Measurements from ENCODE around the gene MRPS34. TPM values are rescaled to one million over a fixed set of nuclear protein-coding genes. Genes with fewer than 3 reads are reported as not detected.

MRPS34 gene
- total and polyA plus RNA-seq, 9 donors: 31.8 to 79.4 (median 53.6) TPM

DNA sequence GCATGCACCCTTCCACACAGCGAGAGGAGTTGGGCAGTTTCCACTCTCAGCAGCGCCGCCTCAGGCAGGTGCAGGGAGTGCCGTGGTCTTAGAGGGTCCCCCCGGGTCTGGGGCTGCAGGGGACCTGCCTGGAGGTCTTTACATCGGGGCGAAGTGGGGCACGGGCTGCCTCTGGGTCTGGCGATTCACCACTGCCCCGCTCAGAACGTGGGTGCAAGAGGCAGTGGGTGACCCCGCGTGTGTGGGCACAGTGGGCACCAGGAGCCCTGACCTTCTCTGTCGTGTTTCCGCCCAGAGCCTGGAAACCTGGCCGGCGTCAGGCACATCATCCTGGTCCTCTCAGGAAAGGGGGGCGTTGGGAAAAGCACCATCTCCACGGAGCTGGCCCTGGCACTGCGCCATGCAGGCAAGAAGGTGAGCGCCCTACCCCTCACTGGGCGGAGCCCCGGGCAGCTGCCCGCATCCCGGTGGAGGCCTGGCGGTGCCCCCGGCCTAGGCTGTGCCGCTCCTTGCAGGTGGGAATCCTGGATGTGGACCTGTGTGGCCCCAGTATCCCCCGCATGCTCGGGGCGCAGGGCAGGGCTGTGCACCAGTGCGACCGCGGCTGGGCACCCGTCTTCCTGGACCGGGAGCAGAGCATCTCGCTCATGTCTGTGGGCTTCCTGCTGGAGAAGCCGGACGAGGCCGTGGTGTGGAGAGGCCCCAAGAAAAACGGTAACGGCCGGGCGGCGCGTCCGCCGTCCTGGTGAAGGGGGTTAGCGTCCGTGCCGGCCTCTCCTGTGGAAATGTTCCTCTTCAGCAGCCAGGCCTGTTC, 13.5 kb upstream of the MRPS34 start:
- H3K4me1 ChIP-seq (ENCODE audit: insufficient read depth): peaks cover 3% of the 10 kb centered on the region
- peak; percentile 10 to 40 (median 30) for DNase-seq
- TF ChIP-seq, protein P1, sequence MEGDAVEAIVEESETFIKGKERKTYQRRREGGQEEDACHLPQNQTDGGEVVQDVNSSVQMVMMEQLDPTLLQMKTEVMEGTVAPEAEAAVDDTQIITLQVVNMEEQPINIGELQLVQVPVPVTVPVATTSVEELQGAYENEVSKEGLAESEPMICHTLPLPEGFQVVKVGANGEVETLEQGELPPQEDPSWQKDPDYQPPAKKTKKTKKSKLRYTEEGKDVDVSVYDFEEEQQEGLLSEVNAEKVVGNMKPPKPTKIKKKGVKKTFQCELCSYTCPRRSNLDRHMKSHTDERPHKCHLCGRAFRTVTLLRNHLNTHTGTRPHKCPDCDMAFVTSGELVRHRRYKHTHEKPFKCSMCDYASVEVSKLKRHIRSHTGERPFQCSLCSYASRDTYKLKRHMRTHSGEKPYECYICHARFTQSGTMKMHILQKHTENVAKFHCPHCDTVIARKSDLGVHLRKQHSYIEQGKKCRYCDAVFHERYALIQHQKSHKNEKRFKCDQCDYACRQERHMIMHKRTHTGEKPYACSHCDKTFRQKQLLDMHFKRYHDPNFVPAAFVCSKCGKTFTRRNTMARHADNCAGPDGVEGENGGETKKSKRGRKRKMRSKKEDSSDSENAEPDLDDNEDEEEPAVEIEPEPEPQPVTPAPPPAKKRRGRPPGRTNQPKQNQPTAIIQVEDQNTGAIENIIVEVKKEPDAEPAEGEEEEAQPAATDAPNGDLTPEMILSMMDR (IDR thresholded peaks at IDR 0.05): no peak
- TF ChIP-seq POLR2A (IDR thresholded peaks at IDR 0.05): no peak
- no peak for TF ChIP-seq EP300 (IDR thresholded peaks at IDR 0.05)
- H3K27ac ChIP-seq: no peak overlapping the region
- no peak overlapping the region for H3K4me3 ChIP-seq
- intact Hi-C loops (cut with DNase I): no loop called here
- 83 to 88% (median 85%) methylated on average over 47 to 51 of the region's 51 CpGs for WGBS, 3 donors
- H3K27me3 ChIP-seq: no peaks in the 10 kb centered on the region
- no peaks in the 10 kb centered on the region for H3K9me3 ChIP-seq
- H3K36me3 ChIP-seq: no peaks in the 10 kb centered on the region

DNA sequence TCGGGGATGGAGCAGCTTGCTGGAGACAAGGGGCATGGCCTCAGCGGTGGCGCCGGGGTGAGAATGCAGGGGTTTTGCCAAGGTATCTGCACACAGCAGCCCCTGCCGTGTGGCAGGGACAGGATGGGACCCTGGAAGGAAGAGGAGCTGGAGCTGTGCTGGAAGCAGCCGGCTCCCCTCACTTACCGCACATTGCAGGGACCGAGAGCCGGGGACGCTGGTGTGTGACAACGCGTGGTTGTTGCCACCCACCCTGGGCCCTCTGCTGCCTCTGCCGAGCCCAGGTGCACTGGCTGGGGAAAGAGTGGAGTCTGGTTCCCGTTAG, 12.9 kb upstream of the MRPS34 start:
- TF ChIP-seq EP300 (IDR thresholded peaks at IDR 0.05) (no peak), POLR2A (IDR thresholded peaks at IDR 0.05) (no peak)
- TF ChIP-seq, protein P1 (IDR thresholded peaks at IDR 0.05): no peak
- Histone ChIP-seq H3K27ac (no peak overlapping the region), H3K36me3 (no peaks in the 10 kb centered on the region), H3K4me3 (no peak overlapping the region), H3K9me3 (no peaks in the 10 kb centered on the region), H3K27me3 (no peaks in the 10 kb centered on the region), H3K4me1 (ENCODE audit: insufficient read depth) (peaks cover 5% of the 10 kb centered on the region)
- intact Hi-C loops (cut with DNase I): no loop called here
- peak in 2 of 5 donors; percentile 22 to 34 for DNase-seq
- 80 to 84% (median 82%) methylated on average over 14 of the region's 14 CpGs for WGBS, 3 donors

DNA sequence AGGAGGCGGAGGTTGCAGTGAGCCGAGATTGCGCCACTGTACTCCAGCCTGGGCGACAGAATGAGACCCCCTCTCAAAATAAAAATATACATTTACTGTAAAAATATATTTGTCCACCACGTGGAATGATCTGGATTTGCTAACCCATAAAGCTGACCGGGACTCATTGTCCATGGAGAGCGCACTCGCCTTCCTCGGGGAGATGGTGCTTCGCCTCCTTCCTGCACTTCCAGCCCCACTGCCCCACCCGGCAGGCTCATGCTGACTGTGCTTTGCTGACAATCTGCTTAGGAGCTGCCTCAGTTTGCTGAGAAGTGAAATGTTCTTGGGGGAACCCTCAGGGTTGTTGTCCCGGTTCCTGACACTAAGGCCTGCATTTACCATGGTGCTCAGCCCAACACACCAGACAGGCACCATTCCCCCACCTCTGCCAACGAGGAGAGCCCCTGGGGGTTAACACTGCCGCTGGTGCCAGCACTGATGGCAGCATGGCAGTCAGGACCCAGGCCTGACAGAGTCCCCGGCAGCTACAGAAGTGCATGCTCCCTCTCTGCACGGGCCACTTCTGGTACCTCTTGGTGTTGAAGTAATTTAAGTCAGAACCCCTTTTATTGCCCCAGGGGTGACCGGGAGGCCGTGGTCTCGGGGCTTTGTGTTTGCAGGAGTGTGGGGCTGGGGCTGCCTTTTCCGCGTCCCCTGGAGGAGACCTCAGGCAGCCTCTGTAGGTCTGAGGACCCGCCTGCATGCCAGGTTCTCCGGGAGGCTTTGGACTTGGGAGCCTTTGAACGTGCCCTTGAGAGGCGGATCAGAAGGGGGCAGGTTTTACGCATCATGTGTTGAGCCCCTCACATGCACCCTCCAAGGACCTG, 12.3 kb upstream of the MRPS34 start:
- no peaks in the 10 kb centered on the region for H3K36me3 ChIP-seq
- H3K4me1 ChIP-seq (ENCODE audit: insufficient read depth): peaks cover 8% of the 10 kb centered on the region
- intact Hi-C loops (cut with DNase I): no loop called here
- H3K4me3 ChIP-seq: no peak overlapping the region
- no peak overlapping the region for H3K27ac ChIP-seq
- DNase-seq: peak; percentile 8 to 36 (median 21)
- no peaks in the 10 kb centered on the region for H3K27me3 ChIP-seq
- TF ChIP-seq POLR2A (IDR thresholded peaks at IDR 0.05) (no peak), EP300 (IDR thresholded peaks at IDR 0.05) (no peak)
- TF ChIP-seq, protein P1 (IDR thresholded peaks at IDR 0.05): no peak
- 81 to 85% (median 81%) methylated on average over 25 to 26 of the region's 26 CpGs for WGBS, 3 donors
- H3K9me3 ChIP-seq: no peaks in the 10 kb centered on the region

DNA sequence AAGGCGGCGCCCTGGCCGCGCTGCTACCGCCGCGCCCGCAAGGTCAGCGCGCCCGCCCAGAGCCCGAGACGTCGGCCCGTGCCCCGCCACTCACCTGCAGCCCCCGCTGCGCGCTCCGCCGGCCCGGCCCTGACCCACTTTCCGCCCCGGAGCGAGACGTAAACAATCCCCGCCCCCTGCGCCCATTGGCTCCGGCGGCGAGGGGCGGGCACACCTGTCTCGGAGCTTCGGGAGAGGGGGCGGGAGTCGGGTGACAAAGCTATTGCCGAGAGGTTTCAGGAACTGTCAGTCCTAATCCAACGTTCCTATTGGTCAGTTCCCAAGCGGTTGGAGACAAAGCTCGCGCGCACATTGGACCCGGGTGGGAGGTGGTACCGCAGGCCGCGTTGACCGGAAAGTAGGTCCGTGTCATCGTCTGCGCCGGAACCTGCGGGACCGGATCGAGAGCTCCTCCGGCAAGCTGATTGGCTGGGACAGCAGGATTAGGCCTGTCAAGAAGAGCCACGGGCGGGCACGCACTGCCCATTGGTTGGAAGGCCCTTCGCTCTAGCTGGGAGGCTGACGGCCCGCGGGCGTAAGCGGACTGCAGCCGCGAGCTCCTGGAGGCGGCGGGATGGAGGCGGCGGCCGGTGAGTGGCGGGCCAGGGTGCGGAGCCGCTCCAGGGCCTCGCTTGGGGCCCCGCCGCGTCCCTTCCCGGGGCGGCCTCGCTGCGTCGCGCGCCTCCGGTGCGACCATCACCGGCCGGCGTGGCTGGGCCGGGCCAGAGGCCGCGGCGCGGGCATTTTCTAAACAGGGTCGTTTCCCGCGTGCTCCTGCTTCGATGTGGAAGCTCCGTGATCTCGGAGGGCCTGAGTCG, 9.7 kb upstream of the MRPS34 start, which contains the start of the genes NUBP2 and SPSB3:
Gene NUBP2, plus strand, starts transcription at position 553 of the 857 bp plus-strand sequence. Its CDS starts 61 bp downstream, at position 614.
Gene SPSB3, minus strand, starts transcription at position 164 of the 857 bp plus-strand sequence. CDS start 1,088 bp downstream, outside the sequence.
- H3K27ac ChIP-seq: peak within 1 kb of the TSS; percentile 90 to 95
- intact Hi-C loops (cut with DNase I): no loop called here
- DNase-seq: peak; percentile 99 to 100 (median 99)
- H3K36me3 ChIP-seq: no peaks in the 10 kb centered on the region
- WGBS, 3 donors: 0 to 1% (median 1%) methylated on average over 65 to 102 of the region's 102 CpGs
- TF ChIP-seq, protein P1 (IDR thresholded peaks at IDR 0.05): peak in 1 of 3 donors; percentile 38
- TF ChIP-seq EP300 (IDR thresholded peaks at IDR 0.05): peak; percentile 77
- TF ChIP-seq POLR2A (IDR thresholded peaks at IDR 0.05): peak; percentile 75
- peak within 1 kb of the TSS; percentile 78 for H3K4me3 ChIP-seq
- peaks cover 8% of the 10 kb centered on the region for H3K4me1 ChIP-seq (ENCODE audit: insufficient read depth)
- no peaks in the 10 kb centered on the region for H3K9me3 ChIP-seq
- H3K27me3 ChIP-seq: no peaks in the 10 kb centered on the region
